HL-60/S4 treated with retinoic acid at 250 ng/mL for 4 days and 3 days (cell line): ENCODE results near the gene KLHL41.
"Not testable (repeated sequence)": the region's sequence is repeated elsewhere in the genome, so short reads cannot be mapped to it uniquely, and the experiment has no call there.

ENCODE experiments used
- in situ Hi-C: fragments of 300-500 bp; cut with MboI; formaldehyde crosslinking; loops from 2 replicates; pipeline ENCODE4 v1.7.0; 2022; ENCODE audit warnings: low sequenced_read_pairs

Gene KLHL41

DNA sequence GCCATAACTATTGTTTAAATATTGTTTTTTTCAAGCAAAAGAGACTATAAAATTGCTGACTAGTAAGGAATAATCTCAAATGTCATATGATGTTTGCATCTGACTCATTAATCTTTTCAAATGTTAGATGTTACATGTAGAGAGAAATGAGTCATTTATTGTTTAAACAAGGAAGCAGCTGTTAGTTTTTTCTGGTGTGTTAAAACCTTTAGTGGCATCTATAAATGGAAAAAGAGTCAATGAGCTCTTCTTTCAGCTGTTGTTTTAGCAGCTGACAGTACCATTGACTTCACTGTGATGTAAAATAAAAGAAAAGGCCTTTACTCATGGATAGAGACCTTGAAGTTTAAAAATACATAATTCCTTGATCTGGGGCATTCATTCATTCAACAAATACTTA lies 1.8 kb upstream of the KLHL41 start:
- in situ Hi-C loops: no loop called here

DNA sequence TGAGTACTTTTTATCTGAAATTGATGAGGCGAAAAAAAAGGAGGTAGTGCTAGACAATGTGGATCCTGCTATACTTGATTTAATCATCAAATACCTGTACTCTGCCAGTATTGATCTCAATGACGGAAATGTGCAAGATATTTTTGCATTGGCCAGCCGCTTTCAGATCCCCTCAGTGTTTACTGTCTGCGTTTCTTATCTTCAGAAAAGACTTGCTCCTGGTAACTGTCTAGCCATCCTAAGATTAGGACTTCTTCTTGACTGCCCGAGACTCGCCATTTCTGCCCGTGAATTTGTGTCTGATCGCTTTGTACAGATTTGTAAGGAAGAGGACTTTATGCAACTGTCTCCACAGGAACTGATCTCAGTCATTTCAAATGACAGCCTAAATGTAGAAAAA lies 453 bp downstream of the KLHL41 start:
- in situ Hi-C loops: no loop called here

GRCh38 chr2:169510496-169510895 lies 994 bp downstream of the KLHL41 start:
- in situ Hi-C loops: no loop called here

DNA sequence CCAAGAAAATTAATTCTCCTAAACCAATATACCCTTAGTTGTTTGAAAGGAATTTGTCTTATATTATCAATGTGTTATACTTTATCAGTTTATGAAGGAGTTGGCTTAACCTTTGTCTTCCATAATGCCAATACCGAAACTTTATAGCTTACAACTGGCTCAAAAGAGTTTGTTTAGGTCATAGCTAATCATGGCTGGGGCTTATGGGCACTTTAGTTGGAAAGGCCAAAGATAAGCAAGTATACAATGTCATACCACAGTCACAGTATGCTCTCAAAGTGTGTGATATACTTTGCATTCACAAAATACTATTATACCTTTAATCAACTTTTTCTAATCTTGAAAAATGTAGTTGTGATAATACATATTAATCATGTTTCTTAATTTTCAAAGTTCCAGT lies 2.3 kb downstream of the KLHL41 start:
- in situ Hi-C loops: no loop called here

- in situ Hi-C loops: no loop called here
Measured at GRCh38 chr2:169512525-169512924, 3.0 kb downstream of the KLHL41 start.

GRCh38 chr2:169513094-169513493 lies 3.6 kb downstream of the KLHL41 start:
- in situ Hi-C loops: no loop called here

GRCh38 chr2:169513926-169514325 lies 4.4 kb downstream of the KLHL41 start:
- in situ Hi-C loops: no loop called here

- in situ Hi-C loops: not testable (repeated sequence)
Measured at GRCh38 chr2:169514758-169515157, 5.3 kb downstream of the KLHL41 start.

DNA sequence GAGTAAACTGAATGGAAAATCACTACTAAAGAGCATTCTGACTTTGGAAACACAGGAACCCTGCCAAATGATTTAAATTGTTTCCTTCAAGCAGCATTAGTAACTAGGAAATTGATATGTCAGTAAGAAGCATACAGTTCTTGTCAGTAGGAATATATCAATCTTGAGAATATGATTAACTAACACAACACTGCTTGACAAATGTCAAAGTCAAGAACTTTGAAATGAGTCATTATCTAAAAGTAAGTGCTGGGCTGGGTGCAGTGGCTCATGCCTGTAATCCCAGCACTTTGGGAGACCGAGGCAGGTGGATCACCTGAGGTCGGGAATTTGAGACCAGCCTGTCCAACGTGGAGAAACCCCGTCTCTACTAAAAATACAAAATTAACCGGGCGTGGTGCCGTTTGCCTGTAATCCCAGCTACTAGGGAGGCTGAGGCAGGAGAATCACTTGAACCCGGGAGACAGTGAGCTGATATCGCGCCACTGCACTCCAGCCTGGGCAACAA lies 7.0 kb downstream of the KLHL41 start:
- in situ Hi-C loops: not testable (repeated sequence)

DNA sequence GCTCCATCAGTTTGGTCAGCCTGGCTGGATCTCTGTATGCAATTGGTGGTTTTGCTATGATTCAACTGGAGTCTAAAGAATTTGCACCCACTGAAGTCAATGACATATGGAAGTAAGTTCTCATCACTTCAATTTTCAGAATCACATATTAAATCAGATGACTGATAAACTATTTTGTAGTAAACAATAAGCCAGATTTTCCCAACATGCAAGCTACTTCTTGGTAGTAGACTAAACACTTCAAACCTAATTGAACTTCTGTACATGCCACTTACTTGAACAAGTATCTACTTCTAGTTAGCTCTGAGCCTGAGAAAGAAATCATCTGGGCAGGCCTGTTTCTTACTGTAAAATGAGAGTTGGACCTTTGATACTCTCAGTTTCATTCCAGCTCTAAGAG lies 11.4 kb downstream of the KLHL41 start:
- in situ Hi-C loops: no loop called here

DNA sequence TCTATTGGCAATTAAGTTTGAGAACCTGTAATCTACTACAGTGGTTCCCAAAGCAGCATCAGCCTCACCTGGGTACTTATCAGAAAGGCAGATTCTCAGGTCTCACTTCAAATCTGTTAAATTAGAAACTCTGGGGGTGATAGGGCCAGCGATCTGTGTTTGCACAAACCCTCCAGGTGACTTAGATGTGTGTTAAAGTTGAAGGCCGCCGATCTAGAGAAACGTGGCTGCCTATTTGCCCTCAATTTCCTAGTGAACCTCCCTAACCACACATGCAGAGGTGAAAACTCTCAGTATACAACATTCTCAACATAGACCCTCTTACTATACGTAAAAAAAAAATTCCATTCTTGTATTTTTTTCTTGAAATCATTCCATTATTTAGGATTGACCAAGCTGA lies 14.2 kb downstream of the KLHL41 start:
- in situ Hi-C loops: no loop called here

- in situ Hi-C loops: no loop called here
Measured at GRCh38 chr2:169525434-169525833, 15.9 kb downstream of the KLHL41 start.

GRCh38 chr2:169526451-169526850 lies 16.9 kb downstream of the KLHL41 start:
- in situ Hi-C loops: no loop called here

- in situ Hi-C loops: no loop called here
Measured at GRCh38 chr2:169528271-169528701, 18.8 kb downstream of the KLHL41 start.

GRCh38 chr2:169539460-169539859 lies 30.0 kb downstream of the KLHL41 start:
- in situ Hi-C loops: not testable (repeated sequence)

GRCh38 chr2:169540146-169540545 lies 30.6 kb downstream of the KLHL41 start:
- in situ Hi-C loops: no loop called here

- in situ Hi-C loops: no loop called here
Measured at GRCh38 chr2:169542433-169542832, 32.9 kb downstream of the KLHL41 start.

DNA sequence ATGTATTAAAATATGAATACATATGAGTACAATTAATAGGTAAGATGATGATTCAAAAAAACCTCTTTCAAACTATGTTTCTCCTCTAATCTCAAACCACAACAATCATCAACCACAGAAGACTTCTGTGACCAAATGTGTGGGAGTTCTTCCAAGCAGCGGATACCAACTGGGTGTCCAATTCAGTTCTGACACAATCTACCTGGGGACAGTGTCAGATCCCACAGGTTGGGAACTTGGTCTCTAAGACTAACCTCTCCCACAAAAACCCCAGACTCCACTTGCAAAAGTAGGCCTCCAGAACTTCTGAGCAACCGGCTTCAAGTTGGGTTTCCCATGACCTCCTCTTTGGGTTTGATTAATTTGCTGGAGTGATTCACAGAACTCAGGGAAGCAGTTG lies 37.3 kb downstream of the KLHL41 start:
- in situ Hi-C loops: no loop called here

DNA sequence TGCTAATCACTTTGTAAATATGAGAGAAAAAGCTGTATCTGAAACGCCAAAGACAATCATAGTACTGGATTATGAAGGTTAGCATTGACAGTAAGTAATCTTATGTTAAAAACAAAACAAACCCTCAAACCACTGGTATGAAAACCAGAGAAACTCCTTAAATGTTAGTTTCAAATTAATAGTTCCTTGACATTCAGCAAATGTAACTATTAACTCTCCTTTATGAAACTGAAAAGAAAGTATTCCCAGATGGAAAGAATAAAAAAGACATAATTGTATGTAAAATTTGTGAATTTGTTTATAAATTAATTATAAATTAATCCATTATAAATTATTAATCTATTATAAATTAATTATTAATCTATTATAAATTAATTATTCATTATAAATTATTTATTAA lies 51.9 kb downstream of the KLHL41 start:
- in situ Hi-C loops: no loop called here

- in situ Hi-C loops: not testable (repeated sequence)
Measured at GRCh38 chr2:169562084-169562483, 52.6 kb downstream of the KLHL41 start.

DNA sequence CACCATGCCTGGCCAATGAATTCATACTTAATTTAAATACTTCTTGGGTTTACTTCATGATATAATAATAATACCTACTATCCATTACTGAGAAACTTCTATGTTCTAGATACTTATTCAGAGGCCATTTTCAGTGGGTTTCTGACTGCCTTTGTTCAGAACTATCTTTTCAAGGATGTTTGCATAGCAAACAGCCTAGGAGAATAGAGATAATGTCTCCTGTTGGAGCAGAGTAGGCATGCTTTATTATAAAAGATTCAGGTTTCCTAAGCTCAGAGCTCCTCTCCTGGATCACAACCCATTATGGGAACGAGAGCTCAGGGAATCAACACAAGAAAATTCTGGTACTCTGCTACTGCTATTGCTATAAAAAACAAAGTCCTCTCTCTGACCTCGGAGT lies 53.0 kb downstream of the KLHL41 start:
- in situ Hi-C loops: no loop called here

DNA sequence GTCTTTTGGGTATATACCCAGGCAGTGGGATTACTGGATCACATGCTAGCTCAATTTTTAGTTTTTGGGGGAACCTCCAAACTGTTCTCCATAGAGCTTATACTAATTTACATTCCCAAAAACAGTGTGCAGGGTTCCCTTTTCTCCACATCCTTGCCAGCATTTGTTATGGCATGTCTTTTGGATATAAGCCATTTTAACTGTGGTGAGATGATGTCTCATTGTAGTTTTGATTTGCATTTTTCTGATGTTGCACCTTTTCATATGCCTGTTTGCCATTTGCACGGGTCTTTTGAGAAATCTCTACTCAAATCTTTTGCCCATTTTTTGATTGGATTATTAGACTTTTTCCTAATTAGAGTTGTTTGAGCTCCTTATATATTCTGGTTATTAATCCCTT lies 56.2 kb downstream of the KLHL41 start:
- in situ Hi-C loops: no loop called here

GRCh38 chr2:169569948-169570347 lies 60.4 kb downstream of the KLHL41 start:
- in situ Hi-C loops: no loop called here

DNA sequence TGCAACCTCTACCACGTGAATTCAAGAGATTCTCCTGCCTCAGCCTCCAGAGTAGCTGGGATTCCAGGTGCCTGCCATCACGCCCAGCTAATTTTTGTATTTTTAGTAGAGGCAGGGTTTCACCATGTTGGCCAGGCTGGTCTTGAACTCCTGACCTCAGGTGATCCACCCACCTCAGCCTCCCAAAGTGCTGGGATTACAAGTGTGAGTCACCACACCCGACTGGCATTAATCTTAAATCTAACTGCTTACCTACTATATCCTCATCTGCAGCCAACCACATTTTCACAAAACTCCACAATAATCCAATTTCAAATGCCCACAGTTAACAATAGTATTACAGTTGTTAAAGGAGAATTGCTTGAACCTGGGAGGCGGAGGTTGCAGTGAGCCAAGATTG lies 61.2 kb downstream of the KLHL41 start:
- in situ Hi-C loops: not testable (repeated sequence)
